ENCODE results near the gene COPG2. TPM values are rescaled to one million over a fixed set of nuclear protein-coding genes. Genes with fewer than 3 reads are reported as not detected.

COPG2 gene
- total RNA-seq, 1 experiment from 2014 or later = 14.1 TPM

- no peak for DNase-seq (ENCODE audit: low spot score)
Observed at GRCh38 chr7:130500463-130500862, 168.1 kb downstream of the COPG2 start.

- DNase-seq (ENCODE audit: low spot score) = no peak
Observed at GRCh38 chr7:130494431-130494858, 174.1 kb downstream of the COPG2 start.

DNA sequence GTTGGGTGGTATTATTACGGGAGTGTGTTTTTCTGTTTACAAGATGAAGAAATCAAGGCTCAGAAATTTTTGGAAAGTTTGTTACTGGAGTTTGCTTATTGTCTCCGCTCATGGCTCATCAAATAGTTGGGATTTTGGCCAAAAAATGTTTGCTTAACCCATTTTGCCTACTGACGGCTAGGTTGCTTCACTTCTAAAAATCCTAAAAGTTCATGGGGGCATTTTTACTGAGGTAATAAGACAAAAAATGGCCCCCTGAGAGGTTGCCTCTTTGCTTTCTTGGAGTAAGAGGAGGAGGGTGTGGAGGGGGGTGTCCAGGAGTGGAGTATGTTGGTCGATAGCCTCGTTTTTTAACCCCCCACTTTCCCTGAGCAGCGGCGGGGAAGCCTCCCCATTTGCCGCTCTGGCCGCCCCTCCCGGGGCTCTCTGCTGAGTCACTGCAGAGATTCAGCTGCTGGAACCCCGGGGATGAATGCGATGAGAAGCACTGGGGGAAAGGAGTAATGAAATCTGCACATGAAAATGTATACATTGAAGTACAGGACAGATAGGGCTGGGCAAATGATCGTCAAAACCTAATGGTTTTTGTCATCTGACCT is 175.2 kb downstream of the COPG2 start:
- DNase-seq (ENCODE audit: low spot score) = no peak

- DNase-seq (ENCODE audit: low spot score) = no peak
Observed at GRCh38 chr7:130492523-130493274, 175.8 kb downstream of the COPG2 start.

DNA sequence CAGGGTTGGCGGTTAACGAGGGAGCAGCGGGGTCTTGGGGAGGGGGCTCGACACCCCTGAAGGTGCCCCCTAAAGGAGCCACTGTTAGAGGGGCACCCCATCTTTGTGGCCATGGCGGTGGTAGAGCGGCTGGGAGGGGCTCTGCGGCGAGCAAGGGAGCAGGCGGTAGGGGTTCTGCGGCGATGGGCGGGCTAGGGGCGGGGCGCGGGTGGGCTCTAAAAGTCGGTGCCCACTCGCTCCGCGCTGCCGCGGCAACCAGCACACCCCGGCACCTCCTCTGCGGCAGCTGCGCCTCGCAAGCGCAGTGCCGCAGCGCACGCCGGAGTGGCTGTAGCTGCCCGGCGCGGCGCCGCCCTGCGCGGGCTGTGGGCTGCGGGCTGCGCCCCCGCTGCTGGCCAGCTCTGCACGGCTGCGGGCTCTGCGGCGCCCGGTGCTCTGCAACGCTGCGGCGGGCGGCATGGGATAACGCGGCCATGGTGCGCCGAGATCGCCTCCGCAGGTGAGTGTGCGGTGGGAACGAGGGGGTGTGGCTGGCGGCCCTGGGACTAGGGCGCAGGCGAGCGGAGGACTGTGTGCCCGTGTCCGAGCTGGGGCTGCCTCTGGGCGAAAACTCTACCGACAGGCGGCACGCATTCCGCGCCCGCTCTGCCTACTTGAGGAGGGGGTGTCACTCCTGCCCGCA is 176.6 kb downstream of the COPG2 start, which contains the start of gene MEST:
MEST (plus strand) TSS at position 245 of the 682 bp plus-strand sequence; CDS start at position 474, 229 bp downstream.
- no peak for DNase-seq (ENCODE audit: low spot score)

DNA sequence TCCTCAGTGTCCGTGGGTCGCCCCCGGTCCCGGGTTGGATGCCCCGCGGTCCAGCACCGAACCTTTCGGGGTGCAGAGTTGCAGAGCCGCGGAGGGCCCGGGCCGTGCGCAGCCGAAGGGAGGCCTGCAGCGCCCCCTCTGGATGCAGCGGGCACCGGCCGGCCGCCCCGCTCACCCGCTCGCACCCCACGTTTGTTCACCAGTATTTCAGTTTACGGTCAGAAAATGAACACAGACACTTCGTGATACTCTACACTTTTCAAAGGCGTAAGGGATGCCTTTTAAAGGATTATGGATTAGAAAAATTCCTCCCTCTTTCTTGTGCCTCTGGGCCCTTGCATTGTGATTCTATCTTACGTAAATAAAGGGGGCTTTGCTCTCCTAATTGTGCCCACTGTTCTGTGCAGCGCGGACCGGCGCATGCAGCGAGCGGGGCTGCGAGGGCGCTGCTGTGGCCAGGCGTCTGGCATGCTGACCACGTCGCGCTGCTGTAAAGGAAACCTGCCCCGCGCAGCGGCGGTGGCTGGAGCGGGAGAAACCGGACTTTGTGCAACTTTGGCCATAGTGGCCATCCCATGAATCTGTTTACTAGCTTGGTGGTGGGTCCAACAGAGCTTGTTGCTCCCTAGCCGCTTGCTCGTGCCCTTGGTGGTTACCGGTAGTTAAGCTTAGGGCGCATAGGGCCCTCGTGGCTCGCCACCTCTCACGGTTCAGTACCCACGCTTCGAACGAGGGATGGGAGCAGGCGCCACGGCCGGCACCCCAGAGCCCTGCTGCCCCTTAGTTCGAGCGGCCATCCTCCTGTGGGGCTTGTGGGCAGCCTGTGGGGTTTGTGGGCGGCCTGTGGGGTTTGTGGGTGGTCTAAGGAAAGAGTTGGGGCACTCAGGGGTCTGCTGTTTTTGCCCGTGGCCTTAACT is 177.4 kb downstream of the COPG2 start:
- no peak for DNase-seq (ENCODE audit: low spot score)

- no peak for DNase-seq (ENCODE audit: low spot score)
Observed at GRCh38 chr7:130490311-130490791, 178.2 kb downstream of the COPG2 start.

DNA sequence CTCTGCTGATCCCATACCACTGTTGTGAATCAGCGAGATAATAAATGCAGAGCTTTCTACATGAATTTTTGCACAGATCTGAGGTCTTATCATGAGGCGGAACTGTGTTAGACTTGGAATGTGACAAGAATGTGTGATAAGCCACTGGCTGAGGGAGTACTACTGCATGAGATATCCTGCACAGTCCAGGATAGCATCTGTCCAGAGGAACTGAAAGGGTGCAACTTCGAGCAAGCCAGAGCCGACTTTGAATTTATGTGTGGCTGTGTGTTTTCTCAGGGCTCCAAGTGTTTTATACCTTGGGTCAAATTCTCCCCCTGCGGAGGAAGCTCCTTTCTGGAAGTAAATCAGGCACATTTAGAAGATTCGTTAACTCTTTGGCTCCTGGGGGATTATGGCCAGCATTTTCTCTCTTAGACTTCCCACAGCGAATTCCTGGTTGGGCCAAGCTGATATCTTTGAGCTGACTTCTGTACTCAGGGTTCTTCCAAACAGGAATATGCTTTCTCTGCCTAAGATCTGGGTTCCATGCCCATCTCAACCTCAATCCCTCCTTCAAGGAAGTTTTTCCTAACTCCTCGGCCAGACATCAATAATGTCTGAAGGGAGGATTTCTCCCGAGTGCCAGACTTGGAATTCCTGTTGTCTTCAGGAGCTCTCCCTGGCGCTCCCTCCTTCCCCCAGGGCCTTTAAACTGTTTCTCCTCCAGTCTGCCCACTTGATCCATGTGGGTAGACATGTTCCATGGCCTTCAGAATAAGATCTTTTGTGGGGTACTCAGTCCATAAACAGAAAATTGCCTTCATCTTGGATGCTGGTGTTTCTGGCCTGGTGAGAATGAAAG is 179.2 kb downstream of the COPG2 start:
- DNase-seq (ENCODE audit: low spot score) = peak; percentile 92

GRCh38 chr7:130488392-130489139 is 180.0 kb downstream of the COPG2 start:
- no peak for DNase-seq (ENCODE audit: low spot score)

DNA sequence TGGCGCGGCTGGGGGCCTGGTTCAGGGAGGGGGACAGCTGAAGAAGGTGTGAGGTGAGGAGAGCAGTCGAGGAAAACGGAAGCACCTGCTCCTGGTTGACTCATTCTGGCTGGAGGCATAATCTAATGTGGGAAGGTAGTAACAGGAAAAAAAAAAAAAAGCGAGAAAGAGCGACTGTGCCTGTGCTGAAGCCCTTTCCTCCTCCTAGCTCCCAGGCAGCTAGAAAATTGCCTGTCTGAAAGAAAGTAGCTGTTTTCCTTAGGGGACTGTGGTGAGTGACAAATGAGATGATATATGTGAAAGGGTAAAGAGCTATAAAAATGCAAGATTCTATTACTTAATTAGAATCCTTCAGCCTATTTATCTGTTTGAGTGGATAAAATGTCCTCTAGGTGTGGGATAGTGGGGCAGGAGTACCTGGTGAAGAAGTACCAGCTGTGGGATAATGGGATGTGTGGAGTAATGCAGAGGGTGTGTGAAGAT is 181.6 kb downstream of the COPG2 start:
- DNase-seq (ENCODE audit: low spot score) = peak; percentile 16

GRCh38 chr7:130486114-130486953 is 182.2 kb downstream of the COPG2 start:
- DNase-seq (ENCODE audit: low spot score) = no peak

DNA sequence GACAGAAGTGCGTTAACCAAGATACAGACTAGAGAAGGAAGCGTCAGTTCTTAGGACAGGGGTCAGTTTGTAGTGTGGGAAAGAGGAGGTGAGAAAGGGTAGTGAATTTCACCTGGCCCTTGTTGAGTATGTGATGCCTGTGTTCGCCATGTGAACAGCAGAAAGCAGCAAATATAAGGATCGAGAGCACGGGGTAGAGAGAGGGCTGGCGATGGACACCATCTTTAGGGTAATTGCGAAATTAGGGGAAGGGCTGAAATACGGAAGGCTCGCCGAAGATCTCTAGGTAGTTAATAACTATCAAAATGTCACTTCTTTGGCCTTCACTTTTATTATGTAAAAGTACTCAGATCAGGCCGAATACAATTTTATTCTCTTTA is 182.8 kb downstream of the COPG2 start:
- DNase-seq (ENCODE audit: low spot score) = no peak

DNA sequence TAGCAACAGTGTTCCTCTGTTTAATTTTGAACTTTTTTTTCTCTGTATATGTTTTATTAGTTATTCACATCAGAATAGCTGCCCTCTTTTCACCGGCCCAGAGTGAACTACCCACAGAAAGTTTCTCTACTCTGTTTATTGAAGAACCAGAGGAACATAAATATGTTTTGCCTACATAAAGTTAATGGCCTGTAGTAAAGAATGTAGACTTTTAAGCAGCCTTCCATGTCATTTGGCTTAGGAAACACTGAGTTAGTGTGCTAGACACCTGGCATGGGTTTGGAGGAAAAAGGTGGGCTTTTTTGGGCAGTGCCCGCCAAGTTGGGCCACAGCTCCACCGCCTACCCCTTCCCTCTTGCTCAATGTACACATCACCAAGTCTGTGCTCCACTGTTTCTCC is 185.5 kb downstream of the COPG2 start:
- DNase-seq (ENCODE audit: low spot score) = no peak

- peak; percentile 10 for DNase-seq (ENCODE audit: low spot score)
Observed at GRCh38 chr7:130481898-130482297, 186.7 kb downstream of the COPG2 start.

DNA sequence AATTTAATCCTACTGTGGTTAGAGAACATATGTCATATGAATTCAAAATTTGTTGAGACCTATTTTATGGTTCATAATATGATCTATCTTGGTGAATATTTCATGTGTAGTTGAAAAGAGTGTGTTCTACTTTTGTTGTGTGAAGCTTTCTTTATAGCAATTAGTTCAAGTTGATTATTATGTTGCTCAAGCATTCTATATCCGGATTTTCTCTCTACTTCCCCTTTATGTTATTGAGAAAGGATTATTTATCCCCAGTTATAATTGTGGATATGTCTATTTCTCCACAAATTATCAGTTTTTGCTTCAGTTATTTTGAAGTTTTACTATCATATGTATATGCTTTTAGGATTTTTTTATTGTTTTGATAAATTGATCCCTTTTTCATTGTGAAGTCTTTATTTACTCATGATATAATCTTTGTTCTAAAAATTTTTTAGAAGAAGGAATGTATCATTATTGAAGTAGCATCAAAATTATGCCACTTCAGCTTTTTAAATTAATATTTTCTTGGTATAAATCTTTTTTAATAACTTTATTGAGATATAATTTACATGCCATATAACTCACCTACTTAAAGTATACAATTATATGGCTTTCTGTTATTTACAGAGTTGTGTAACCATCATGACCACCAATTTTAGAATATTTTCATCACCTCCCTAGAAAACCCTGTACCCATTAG is 188.7 kb downstream of the COPG2 start:
- no peak for DNase-seq (ENCODE audit: low spot score)

DNA sequence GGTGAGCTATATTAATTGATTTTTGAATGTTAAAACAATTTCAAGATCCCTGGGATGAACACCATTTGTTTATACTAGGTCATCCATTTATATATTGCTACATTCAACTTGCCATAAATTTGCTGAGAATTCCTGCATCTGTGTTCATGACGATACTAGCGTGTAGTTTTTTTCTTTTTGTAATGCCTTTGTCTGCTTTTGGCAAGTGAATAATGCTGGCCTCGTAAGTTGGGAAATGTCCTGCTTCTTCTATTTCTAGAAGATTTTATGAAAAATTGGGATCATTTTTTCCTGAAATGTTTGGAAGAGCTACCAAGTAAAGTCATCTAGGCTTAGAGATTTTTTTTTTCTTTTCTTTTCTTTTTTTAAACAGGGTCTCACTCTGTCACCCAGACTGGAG is 189.6 kb downstream of the COPG2 start:
- no peak for DNase-seq (ENCODE audit: low spot score)

DNA sequence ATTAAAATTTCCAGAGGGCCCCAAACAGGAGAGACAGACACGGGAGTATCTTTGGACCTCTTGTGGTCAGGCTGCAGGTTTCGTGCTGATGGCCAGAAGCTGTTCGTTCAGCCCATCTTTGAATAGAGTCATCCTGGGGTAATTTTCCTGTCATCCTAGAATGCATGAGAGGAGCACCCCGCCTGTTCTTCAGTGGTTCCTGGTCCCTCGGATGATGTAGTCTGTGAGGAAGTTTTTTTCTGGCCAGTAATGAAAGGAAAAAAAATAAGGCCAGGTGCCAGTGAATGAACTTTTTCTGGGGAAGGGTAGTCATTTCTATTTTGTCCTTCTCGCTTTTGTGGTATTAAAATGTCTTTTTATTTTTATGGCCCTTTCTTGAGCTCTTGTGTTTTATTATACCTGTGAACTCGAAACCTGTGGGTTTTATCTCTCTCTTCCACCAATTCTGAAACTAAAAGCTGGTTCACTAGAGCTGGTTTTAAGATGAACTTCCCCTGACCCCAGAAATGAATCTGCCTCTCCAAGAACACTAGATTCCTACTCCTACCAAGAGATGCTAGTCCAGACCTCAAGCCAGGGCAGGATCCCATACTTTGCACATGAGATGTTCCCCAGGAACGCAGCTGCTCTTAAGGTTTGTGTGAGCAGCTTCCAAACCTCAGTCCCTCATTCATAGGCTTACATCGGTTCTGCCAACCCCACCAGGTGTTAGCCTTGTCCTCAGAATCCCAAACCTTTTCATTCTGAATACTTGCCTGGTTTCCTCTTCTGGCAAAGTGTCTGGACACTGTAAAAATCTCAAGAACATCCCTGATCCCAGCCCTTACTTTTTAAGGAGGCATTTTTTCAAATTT is 192.0 kb downstream of the COPG2 start:
- no peak for DNase-seq (ENCODE audit: low spot score)
